GM12874 (cell line): ENCODE data around the gene TCF25.

Experiments
- CTCF ChIP-seq: IDR thresholded peaks from 2 replicates; pipeline ENCODE4 v1.5.1; 2011; ENCODE audit warnings: low read depth, mild to moderate bottlenecking, control low read depth, low read length, moderate library complexity; ENCODE audit not compliant: insufficient read depth

TCF25 gene

GRCh38 chr16:89908236-89908635 is 34.8 kb downstream of the TCF25 start:
- no peak for TF ChIP-seq CTCF

GRCh38 chr16:89909777-89910716 is 36.7 kb downstream of the TCF25 start:
- TF ChIP-seq CTCF, result peak; percentile 95

- no peak for TF ChIP-seq CTCF
These were observed 37.4 kb downstream of the TCF25 start for GRCh38 chr16:89910717-89911354.

GRCh38 chr16:89911375-89911774 is 38.0 kb downstream of the TCF25 start:
- TF ChIP-seq CTCF, result no peak

- no peak for TF ChIP-seq CTCF
These were observed 38.8 kb downstream of the TCF25 start for GRCh38 chr16:89912143-89912542.

- TF ChIP-seq CTCF, result no peak
These were observed 39.2 kb downstream of the TCF25 start for GRCh38 chr16:89912627-89913026.
